Measurements from ENCODE around the gene MORN1.

The MORN1 gene

GRCh38 chr1:2363847-2364513 lies 27.4 kb downstream of the MORN1 start:
- Mint-ChIP-seq H3K27ac (no peak overlapping the region), H3K27me3 (ENCODE audit: low read depth) (no peaks in the 10 kb centered on the region), H3K36me3 (ENCODE audit: low read depth) (no peaks in the 10 kb centered on the region), H3K4me1 (ENCODE audit: low read depth) (no peaks in the 10 kb centered on the region), H3K4me3 (no peak overlapping the region), H3K9me3 (peaks cover 11% of the 10 kb centered on the region)

GRCh38 chr1:2360588-2361364 lies 30.6 kb downstream of the MORN1 start:
- H3K27me3 Mint-ChIP-seq (ENCODE audit: low read depth) = no peaks in the 10 kb centered on the region
- peaks cover 11% of the 10 kb centered on the region for H3K9me3 Mint-ChIP-seq
- no peak overlapping the region for H3K4me3 Mint-ChIP-seq
- H3K27ac Mint-ChIP-seq = no peak overlapping the region
- H3K4me1 Mint-ChIP-seq (ENCODE audit: low read depth) = no peaks in the 10 kb centered on the region
- no peaks in the 10 kb centered on the region for H3K36me3 Mint-ChIP-seq (ENCODE audit: low read depth)

DNA sequence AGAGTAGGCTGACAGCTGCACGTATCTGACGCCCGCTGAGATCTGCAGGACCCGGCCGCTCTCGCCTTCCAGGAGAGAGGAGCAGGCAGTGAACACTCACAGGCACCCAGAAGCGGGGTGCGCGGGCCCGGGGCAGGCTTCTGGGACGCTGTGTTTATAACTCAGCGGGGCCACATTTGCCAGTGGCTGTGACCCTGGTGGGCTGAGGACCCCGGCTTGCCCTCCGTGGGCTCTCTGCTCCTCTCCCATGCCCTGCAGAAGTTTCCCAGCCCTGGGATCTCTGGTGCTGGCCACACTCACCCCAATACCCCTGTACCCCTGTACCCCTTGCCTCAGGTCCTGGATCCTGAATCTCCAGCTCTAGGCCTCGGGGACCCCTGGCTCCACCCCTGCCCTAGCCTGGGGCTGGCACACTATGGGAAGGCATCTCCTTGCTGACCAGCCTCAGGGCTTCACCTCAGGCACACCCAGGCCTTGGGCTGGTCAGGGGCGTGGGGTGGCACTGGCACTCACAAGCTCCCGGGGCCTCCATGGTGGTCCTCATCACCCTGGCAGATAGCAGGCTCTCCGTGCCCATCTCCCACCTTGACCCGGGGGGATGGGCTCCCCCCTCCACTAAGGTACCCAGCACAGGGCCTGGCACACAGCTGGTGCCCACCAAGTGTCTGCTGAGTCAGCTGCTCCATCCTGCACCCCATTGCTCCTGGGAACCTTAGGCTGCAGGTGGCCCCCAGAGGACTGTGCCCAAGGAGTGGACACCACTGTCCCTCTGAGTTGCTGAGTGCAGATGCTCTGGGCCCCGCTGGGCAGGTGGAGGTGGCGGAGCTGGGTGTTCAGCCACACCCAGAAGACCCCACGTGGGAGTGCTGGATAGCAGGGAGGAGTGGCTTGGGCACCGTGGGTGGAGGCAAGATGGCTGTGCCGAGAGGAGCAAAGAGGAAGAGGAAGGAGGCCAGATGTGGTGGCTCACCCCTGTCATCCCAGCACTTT lies 32.4 kb downstream of the MORN1 start:
- Mint-ChIP-seq H3K9me3 (peaks cover 9% of the 10 kb centered on the region), H3K4me1 (ENCODE audit: low read depth) (no peaks in the 10 kb centered on the region), H3K4me3 (no peak overlapping the region), H3K27me3 (ENCODE audit: low read depth) (no peaks in the 10 kb centered on the region), H3K36me3 (ENCODE audit: low read depth) (no peaks in the 10 kb centered on the region), H3K27ac (no peak overlapping the region)

DNA sequence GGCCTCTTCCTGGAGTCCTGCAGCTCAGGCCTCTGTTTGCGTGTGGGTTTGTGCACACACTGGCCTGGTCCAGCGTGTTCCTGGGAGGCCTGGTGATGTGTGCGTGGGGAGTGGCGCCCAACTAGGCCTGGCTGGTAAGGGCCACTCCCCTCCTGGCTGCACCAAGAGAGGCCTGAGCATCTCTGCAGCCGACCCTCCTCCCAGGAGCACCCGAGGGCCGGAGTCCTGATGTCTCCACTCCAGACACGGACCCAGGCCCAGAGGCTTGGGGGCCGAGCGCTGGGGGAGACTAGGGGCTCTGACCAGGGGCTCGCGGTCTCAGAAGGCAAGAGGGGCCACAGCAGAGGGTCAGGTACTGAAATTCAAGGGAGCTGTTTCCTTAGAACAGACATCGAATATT lies 33.3 kb downstream of the MORN1 start:
- peaks cover 5% of the 10 kb centered on the region for H3K9me3 Mint-ChIP-seq
- H3K4me3 Mint-ChIP-seq = no peak overlapping the region
- H3K27me3 Mint-ChIP-seq (ENCODE audit: low read depth) = no peaks in the 10 kb centered on the region

GRCh38 chr1:2356911-2357845 lies 34.2 kb downstream of the MORN1 start:
- no peak overlapping the region for H3K4me3 Mint-ChIP-seq
- no peaks in the 10 kb centered on the region for H3K4me1 Mint-ChIP-seq (ENCODE audit: low read depth)
- H3K27me3 Mint-ChIP-seq (ENCODE audit: low read depth) = no peaks in the 10 kb centered on the region
- H3K36me3 Mint-ChIP-seq (ENCODE audit: low read depth) = no peaks in the 10 kb centered on the region
- no peaks in the 10 kb centered on the region for H3K9me3 Mint-ChIP-seq
- no peak overlapping the region for H3K27ac Mint-ChIP-seq

More for the DNA sequence above, 33.3 kb downstream of the MORN1 start:
- no peak overlapping the region for H3K27ac Mint-ChIP-seq
- no peaks in the 10 kb centered on the region for H3K4me1 Mint-ChIP-seq (ENCODE audit: low read depth)
- H3K36me3 Mint-ChIP-seq (ENCODE audit: low read depth) = no peaks in the 10 kb centered on the region

- Mint-ChIP-seq H3K27me3 (ENCODE audit: low read depth) (no peaks in the 10 kb centered on the region), H3K27ac (no peak overlapping the region), H3K36me3 (ENCODE audit: low read depth) (no peaks in the 10 kb centered on the region), H3K9me3 (no peaks in the 10 kb centered on the region), H3K4me3 (no peak overlapping the region), H3K4me1 (ENCODE audit: low read depth) (no peaks in the 10 kb centered on the region)
Observed at GRCh38 chr1:2356401-2356800, 35.0 kb downstream of the MORN1 start.

DNA sequence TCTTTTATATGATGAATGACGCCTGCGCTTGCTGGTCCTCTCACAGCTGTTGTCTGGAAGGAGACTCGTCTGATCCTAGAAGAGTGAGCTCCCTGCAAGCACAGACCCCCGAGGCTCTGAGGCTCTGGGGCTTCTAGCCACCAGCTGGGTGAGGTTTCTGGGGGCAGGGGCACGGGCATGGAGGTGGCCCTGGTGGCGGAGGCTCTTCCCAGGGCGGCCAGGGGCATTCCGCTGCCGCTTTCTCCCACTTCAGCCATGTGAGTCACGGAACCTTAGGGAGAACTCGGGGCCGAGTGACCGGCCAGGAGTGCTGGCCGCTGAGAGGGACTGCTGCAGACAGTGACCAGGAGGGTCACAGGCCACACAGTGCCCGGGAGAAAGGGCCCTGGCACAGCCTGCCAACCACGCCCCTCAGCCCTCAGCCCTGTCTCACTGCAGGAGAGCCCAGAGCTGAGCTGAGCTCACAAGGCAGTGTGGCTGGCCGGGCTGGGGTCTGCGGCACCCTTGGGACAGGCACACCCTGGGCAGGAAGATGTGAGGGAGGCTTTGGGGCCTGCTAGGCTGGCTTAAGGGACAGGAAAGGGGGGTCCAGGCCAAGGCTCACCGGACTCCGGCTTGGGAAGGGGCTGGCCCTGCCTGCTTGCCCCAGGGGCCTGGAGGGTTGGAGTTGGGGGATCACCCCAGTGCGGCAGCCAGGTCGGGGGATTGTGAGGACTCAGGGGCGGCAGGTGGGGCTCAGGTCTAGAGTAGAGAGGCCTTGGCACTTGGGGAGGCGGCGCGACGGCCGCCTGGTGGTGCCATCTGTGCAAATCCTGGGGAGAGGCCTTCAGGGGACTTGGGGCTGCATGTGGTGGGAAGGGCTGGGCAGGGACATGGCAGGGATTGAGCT lies 35.7 kb downstream of the MORN1 start:
- H3K36me3 Mint-ChIP-seq (ENCODE audit: low read depth) = no peaks in the 10 kb centered on the region
- H3K27ac Mint-ChIP-seq = no peak overlapping the region

GRCh38 chr1:2354511-2355372 lies 36.6 kb downstream of the MORN1 start:
- Mint-ChIP-seq H3K27me3 (ENCODE audit: low read depth) (no peaks in the 10 kb centered on the region), H3K9me3 (no peaks in the 10 kb centered on the region), H3K4me1 (ENCODE audit: low read depth) (no peaks in the 10 kb centered on the region), H3K27ac (no peak overlapping the region), H3K4me3 (no peak overlapping the region), H3K36me3 (ENCODE audit: low read depth) (no peaks in the 10 kb centered on the region)

More for the DNA sequence above, 35.7 kb downstream of the MORN1 start:
- no peaks in the 10 kb centered on the region for H3K4me1 Mint-ChIP-seq (ENCODE audit: low read depth)
- no peaks in the 10 kb centered on the region for H3K9me3 Mint-ChIP-seq
- H3K27me3 Mint-ChIP-seq (ENCODE audit: low read depth) = no peaks in the 10 kb centered on the region
- no peak overlapping the region for H3K4me3 Mint-ChIP-seq

DNA sequence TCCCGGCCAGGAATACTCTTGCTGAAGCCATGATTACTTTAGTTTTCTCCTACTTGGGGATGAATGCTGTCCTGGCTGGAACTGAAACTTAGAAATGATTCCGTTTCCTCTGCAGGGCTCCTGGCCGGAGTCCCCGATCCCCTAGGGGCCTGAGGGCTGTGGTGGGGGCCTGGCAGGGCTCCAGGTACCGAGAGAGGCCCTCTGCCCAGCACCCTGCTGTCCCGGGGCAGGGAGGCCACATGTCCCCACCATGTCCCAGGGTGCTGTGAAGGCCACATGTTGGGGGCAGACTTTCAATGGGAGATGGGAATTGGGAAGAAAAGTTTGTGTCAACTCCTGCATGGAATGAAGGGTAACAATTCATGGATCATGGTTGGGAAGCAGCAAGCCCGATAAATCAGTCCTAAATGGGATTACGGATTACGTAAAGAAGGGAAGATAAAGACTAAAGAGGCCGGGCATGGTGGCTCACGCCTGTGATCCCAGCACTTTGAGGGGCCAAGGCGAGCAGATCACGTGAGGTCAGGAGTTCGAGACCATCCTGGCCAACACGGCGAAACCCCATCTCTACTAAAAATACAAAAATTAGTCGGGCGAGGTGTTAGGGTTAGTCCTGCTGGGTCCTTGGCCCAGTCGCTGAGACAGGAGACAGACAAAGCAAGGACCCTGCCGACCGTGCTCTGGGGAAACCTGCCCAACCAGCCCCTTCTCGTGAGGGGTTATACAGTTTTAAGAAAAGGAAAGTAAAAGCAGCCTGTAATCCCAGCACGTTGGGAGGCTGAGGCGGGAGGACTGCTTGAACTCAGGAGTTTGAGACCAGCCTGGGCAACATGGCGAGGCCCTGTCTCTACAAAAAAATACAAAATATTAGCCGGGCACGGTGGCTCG lies 37.6 kb downstream of the MORN1 start:
- Mint-ChIP-seq H3K27ac (no peak overlapping the region), H3K9me3 (no peaks in the 10 kb centered on the region), H3K4me3 (no peak overlapping the region), H3K36me3 (ENCODE audit: low read depth) (no peaks in the 10 kb centered on the region), H3K4me1 (ENCODE audit: low read depth) (no peaks in the 10 kb centered on the region), H3K27me3 (ENCODE audit: low read depth) (no peaks in the 10 kb centered on the region)

DNA sequence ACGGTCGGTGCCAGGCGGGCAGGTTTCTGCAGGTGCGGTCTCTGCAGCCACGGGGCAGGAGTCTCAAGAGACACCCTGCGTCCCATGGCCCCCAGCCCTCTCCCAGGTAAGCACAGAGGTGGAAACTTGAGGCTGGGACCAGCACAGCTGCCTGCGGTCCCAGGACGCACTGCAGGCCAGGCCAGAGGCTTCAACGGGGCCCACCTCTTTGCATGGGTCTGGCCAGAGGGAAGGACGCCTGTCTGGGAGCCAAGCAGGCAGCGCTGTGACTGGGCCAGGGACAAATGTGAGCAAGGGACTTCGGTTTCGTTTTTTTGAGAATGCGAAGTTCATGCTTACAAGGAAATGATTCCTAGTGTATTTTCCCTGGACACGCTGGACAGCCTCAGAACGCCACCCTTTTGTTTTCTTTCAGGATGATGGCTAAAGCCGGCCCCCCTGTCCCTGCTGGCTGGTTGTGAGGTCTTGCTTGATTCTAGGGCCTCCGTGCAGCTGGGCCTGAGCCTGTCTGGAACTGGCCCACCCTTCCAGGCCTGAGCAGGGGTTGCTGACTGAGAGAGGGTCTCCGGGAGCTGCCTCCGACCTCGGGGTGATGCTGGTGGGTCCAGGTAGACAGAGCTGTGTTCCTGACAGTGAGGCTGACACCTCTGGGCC lies 38.3 kb downstream of the MORN1 start:
- Mint-ChIP-seq H3K27ac (no peak overlapping the region), H3K27me3 (ENCODE audit: low read depth) (no peaks in the 10 kb centered on the region), H3K9me3 (no peaks in the 10 kb centered on the region), H3K4me1 (ENCODE audit: low read depth) (no peaks in the 10 kb centered on the region), H3K36me3 (ENCODE audit: low read depth) (no peaks in the 10 kb centered on the region), H3K4me3 (no peak overlapping the region)

DNA sequence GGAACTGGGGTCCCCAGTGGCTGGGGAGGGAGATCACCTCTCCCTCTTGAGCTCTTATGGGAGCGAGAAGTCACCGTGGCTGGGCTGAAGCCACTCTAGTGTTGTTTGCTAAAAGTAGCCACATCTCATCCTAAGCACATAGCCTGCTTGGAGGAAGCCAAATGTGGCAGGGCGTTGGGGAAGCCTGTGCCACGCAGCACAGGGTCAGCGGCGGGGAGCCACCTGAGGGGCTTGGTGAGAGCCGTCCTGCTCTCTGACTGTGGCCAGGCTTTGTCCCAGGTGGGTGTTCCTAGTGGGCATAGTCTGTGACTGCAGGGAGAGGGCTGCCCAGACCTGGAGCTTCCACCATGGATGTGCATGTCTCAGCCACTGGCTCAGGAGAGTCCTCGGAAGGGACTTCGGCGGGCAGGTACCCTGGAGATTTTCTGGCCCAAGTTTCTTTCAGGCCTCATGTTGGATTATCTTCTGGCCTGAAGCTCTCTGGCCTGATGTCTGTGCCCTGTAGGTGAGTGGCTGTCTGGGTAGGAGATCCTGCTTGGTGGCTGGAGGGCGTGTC lies 38.9 kb downstream of the MORN1 start:
- no peaks in the 10 kb centered on the region for H3K9me3 Mint-ChIP-seq
- H3K36me3 Mint-ChIP-seq (ENCODE audit: low read depth) = no peaks in the 10 kb centered on the region
- no peak overlapping the region for H3K4me3 Mint-ChIP-seq
- no peaks in the 10 kb centered on the region for H3K4me1 Mint-ChIP-seq (ENCODE audit: low read depth)
- H3K27ac Mint-ChIP-seq = no peak overlapping the region
- H3K27me3 Mint-ChIP-seq (ENCODE audit: low read depth) = no peaks in the 10 kb centered on the region

All from T-helper 1 cell treated with Interleukin-12 subunit alpha and Interleukin-12 subunit beta and Interleukin-4 antibody, amounts not matched to agents 30 μg/mL and 1 μg/mL, for 36 hours (primary cell).